GM13976 (cell line): ENCODE data around the gene ZZZ3.

Experiments
- DNase-seq: peaks from one replicate; pipeline ENCODE4 v3.0.0; 2012; ENCODE audit warnings: low spot score
- in situ Hi-C: fragments of 300-500 bp; cut with MboI; formaldehyde crosslinking; loops from one replicate; pipeline ENCODE4 v1.12.0; 2022; ENCODE audit warnings: low sequenced_read_pairs, mixed read lengths, inconsistent platforms; ENCODE audit not compliant: unreplicated experiment
- TF ChIP-seq, protein P1 (sequence below): IDR thresholded peaks from 2 replicates; pipeline ENCODE4 v1.5.1; 2012; ENCODE audit warnings: borderline replicate concordance, mild to moderate bottlenecking; ENCODE audit not compliant: insufficient read depth; ENCODE audit errors: extremely low read depth, missing control alignments, control extremely low read depth

The ZZZ3 gene

DNA sequence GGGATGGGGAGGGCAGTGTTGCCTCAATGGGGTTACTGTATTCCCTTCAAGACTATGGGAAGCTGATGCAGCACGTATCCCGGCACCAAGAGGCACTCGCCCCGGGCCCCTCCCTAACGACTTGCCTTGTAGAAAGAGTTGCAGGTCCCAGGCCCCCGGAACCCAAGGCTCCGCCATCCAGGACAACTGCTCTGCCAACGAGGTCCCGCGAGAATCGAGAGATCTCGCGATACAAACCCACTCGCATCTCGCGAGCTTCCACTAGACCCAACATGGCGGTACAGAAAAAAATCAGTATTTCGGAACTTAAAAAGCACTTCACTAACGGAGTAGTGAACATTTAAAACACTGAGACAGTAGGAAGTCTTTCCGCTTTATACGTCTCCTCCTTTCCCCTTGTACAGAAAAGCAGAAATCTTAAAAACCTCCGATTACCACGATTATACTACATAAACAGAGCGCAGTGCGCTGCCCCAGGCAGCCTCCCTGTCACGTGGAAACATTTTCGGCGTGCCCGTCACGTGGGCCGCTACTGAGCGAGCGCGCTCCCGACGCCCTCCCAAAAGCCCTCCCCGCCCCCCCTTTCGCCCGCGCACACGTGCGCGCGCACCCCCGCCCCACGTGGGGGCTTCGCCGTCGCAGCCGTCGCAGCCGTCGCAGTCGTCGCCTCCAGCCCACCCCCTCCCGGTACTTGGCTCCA is at the start of gene ZZZ3:
Gene ZZZ3, minus strand, starts transcription at position 199 of the 700 bp plus-strand sequence. CDS start 49,304 bp downstream, outside the sequence.
- TF ChIP-seq, protein P1, sequence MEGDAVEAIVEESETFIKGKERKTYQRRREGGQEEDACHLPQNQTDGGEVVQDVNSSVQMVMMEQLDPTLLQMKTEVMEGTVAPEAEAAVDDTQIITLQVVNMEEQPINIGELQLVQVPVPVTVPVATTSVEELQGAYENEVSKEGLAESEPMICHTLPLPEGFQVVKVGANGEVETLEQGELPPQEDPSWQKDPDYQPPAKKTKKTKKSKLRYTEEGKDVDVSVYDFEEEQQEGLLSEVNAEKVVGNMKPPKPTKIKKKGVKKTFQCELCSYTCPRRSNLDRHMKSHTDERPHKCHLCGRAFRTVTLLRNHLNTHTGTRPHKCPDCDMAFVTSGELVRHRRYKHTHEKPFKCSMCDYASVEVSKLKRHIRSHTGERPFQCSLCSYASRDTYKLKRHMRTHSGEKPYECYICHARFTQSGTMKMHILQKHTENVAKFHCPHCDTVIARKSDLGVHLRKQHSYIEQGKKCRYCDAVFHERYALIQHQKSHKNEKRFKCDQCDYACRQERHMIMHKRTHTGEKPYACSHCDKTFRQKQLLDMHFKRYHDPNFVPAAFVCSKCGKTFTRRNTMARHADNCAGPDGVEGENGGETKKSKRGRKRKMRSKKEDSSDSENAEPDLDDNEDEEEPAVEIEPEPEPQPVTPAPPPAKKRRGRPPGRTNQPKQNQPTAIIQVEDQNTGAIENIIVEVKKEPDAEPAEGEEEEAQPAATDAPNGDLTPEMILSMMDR, result no peak
- peak; percentile 88 for DNase-seq
- in situ Hi-C loops, result loop anchor here (25.0 kb wide), 1 partner anchor 430 kb away; no protein-coding TSS in a partner anchor

DNA sequence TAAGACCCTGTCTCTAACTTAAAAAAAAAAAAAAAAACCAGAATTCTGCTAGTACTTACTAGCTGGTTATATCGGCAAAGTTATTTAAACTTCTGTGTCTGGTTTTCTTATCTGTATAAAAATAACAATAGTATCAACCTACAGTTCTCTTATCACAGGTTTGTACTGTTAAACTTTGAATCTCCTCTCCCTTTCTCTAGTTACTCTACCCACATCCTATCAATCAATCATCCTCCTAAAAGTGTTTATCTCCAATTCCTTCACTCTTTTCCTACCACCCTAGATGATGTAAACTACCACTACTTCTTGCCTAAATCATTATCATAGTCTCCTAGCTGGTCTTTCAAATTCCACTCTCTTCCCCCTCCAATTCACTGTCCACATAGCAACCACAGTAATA is 49.6 kb upstream of the ZZZ3 start:
- no peak for DNase-seq
- TF ChIP-seq, protein P1, result no peak
- in situ Hi-C loops, result no loop called here

DNA sequence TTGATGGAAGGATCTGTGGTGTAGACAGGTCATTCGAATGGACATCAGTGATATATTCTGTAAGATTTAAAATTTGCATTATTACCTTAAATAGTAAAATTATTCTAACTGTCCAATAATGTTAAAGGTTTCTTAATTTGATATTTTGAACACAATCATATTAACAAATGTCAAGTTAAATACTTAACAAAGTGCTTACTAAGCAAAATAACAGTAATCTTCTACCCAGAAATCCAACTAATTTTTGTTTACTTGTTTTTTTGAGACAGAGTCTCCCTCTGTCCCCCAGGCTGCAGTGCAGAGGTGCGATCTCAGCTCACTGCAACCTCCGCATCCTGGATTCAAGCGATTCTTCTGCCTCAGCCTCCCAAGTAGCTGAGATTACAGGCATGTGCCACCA is 43.2 kb upstream of the ZZZ3 start:
- TF ChIP-seq, protein P1, result no peak
- in situ Hi-C loops, result loop anchor here (10.0 kb wide), 1 partner anchor 61 kb away; no protein-coding TSS in a partner anchor
- no peak for DNase-seq

DNA sequence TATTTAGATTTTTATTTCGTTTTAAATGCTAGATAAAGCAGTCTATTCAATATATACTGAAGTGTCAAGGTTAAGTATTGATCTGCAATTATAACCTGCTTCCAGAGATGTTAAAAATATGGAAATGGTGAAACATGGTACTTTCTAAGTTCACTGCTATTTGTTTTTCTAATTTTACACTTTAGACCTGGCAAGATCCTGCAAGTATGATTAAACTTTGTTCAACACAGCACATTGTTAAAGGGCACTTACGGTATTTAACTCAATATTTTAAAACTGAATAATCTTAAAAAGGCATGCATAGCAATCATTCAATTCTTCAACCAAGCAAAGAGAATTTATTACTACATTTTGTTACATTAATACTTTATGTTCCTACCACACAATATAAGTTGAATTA is 35.7 kb upstream of the ZZZ3 start:
- TF ChIP-seq, protein P1, result no peak
- in situ Hi-C loops, result no loop called here
- no peak for DNase-seq

DNA sequence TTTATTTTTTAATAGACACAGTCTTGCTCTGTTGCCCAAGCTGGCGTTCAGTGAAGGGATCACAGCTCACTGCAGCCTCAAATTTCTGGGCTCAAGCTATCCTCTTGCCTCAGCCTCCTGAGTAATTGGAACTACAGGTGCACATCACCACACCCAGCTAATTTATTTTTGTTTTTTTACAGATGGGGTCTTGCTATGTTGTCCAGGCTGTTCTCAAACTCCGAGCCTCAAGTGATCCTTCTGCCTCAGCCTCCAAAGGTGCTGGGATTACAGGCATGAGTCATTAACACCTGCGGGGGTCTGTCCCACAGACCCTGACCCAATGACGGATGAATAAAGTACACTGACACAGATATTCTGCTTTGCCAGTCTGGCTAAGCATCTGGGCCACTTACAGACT is 33.6 kb upstream of the ZZZ3 start:
- no peak for DNase-seq
- TF ChIP-seq, protein P1, result no peak
- in situ Hi-C loops, result no loop called here

DNA sequence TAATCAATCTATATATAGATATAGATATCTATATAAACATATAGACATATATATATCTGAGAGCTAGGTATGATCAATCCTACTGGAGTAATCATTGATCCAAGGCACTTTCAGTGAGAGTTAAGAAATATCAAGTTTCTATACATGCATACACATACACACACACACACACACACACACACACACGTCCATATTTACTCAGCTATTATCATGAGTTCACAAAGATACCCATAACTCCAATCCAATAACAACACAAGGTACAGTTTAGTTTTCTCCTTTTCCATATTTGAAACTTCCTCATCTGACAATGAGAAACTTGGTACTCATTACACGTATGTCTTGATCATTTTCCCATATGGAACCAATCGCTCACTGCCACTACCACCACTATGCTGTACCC is 27.3 kb upstream of the ZZZ3 start:
- no peak for DNase-seq
- in situ Hi-C loops, result no loop called here
- TF ChIP-seq, protein P1, result no peak
